ENCODE measurements around the gene VHLL. TPM values are rescaled to one million over a fixed set of nuclear protein-coding genes. Genes with fewer than 3 reads are reported as not detected.
"Not testable (repeated sequence)": the region's sequence is repeated elsewhere in the genome, so short reads cannot be mapped to it uniquely, and the experiment has no call there.

The VHLL gene
- not detected for polyA plus RNA-seq (2013, experiment 1 of 2; ENCODE audit: insufficient read length)
- polyA plus RNA-seq (2013, experiment 2 of 2; ENCODE audit: insufficient read length) = not detected

- no peak for DNase-seq
Observed at GRCh38 chr1:156298852-156299357, at the start of gene VHLL. VHLL (minus strand) TSS chr1:156299307; CDS start chr1:156299189, 118 bp downstream.

- DNase-seq = peak; percentile 88
Observed at GRCh38 chr1:156347331-156347730, 48.2 kb upstream of the VHLL start.

GRCh38 chr1:156346636-156347035 is 47.5 kb upstream of the VHLL start:
- peak; percentile 77 for DNase-seq

- not testable (repeated sequence) for DNase-seq
Observed at GRCh38 chr1:156346035-156346434, 46.9 kb upstream of the VHLL start.

GRCh38 chr1:156344409-156344808 is 45.3 kb upstream of the VHLL start:
- DNase-seq = no peak

- no peak for DNase-seq
Observed at GRCh38 chr1:156342166-156342955, 43.3 kb upstream of the VHLL start.

GRCh38 chr1:156338180-156338976 is 39.3 kb upstream of the VHLL start, which contains the start of the genes CCT3 and TSACC:
CCT3 (minus strand) TSS chr1:156338292; CDS start chr1:156338184, 108 bp downstream.
TSACC (plus strand) TSS chr1:156338526; CDS start chr1:156339758, 1,232 bp downstream.
- DNase-seq = peak; percentile 100

GRCh38 chr1:156337888-156338179 is 38.7 kb upstream of the VHLL start:
- DNase-seq = no peak

GRCh38 chr1:156337052-156337887 is 38.2 kb upstream of the VHLL start:
- DNase-seq = no peak

- DNase-seq = no peak
Observed at GRCh38 chr1:156336242-156336641, 37.1 kb upstream of the VHLL start.

- not testable (repeated sequence) for DNase-seq
Observed at GRCh38 chr1:156323179-156323578, 24.1 kb upstream of the VHLL start.

- no peak for DNase-seq
Observed at GRCh38 chr1:156320560-156320959, 21.5 kb upstream of the VHLL start.

GRCh38 chr1:156319664-156320063 is 20.6 kb upstream of the VHLL start:
- DNase-seq = peak; percentile 36

- DNase-seq = no peak
Observed at GRCh38 chr1:156316909-156317308, 17.8 kb upstream of the VHLL start.

- no peak for DNase-seq
Observed at GRCh38 chr1:156310962-156311361, 11.9 kb upstream of the VHLL start.

- no peak for DNase-seq
Observed at GRCh38 chr1:156308078-156308477, 9.0 kb upstream of the VHLL start.

- no peak for DNase-seq
Observed at GRCh38 chr1:156305215-156305614, 6.1 kb upstream of the VHLL start.

- DNase-seq = no peak
Observed at GRCh38 chr1:156303241-156303640, 4.1 kb upstream of the VHLL start.

GRCh38 chr1:156295391-156295947 is 3.6 kb downstream of the VHLL start, which contains the start of gene GLMP:
GLMP (minus strand) TSS chr1:156295679; CDS start chr1:156295645, 34 bp downstream.
- peak; percentile 71 for DNase-seq

GRCh38 chr1:156293895-156294294 is 5.2 kb downstream of the VHLL start:
- DNase-seq = no peak

- no peak for DNase-seq
Observed at GRCh38 chr1:156293098-156293434, 6.0 kb downstream of the VHLL start.

Measured in fibroblast of skin of scalp (primary cell).